Lower leg skin (tissue), 4 donors: ENCODE data around the gene NEK11. TPM values are rescaled to one million over a fixed set of nuclear protein-coding genes. Genes with fewer than 3 reads are reported as not detected.

ENCODE experiments used
- DNase-seq, 2 donors: peaks; one replicate each; pipeline ENCODE4 v3.0.0-alpha.2; 2019; ENCODE audit warnings: low spot score in 2 of 2
- H3K4me3 ChIP-seq: fragments of 200-600 bp; sonication (generic); 2 replicates; pipeline ENCODE4 v1.5.1; 2017; ENCODE audit warnings: mild to moderate bottlenecking, low read depth; ENCODE audit not compliant: poor library complexity, severe bottlenecking
- CTCF ChIP-seq, 3 donors: fragments of 450-650 bp; IDR thresholded peaks; one replicate each; pipeline ENCODE4 v1.5.1; 2016; ENCODE audit warnings: antibody characterized with exemption in 3 of 3, mild to moderate bottlenecking in 3 of 3, moderate library complexity in 2 of 3
- POLR2A ChIP-seq, 2 donors: fragments of 450-650 bp; IDR thresholded peaks; one replicate each; pipeline ENCODE4 v1.6.1; 2016 to 2017; ENCODE audit warnings: antibody characterized with exemption in 2 of 2, mild to moderate bottlenecking in 1 of 2, moderate library complexity in 1 of 2
- WGBS, 2 donors: methylation state at CpG; one replicate each; pipeline ENCODE4 v1.1.5; 2018; 5-methylcytosine and 5-hydroxymethylcytosine counted together
- intact Hi-C: fragments of 100-400 bp; cut with DNase I; formaldehyde crosslinking; loops from one replicate; pipeline ENCODE4 v1.15.0; 2023; ENCODE audit warnings: low total_unique reads
- total RNA-seq, 4 donors: library from RNA; depleted of rRNA; stranded (reverse); fragments of >200 nt; gene quantifications; one replicate each; pipeline ENCODE4 v1.1.0, GENCODE V29; 2016

NEK11 gene
- total RNA-seq, 4 donors from 2014 or later, result 3.3 to 17.3 (median 6.6) TPM

- intact Hi-C loops, result no loop called here
- 89 to 90% methylated on average over 3 of the region's 3 CpGs for WGBS, 2 donors
- DNase-seq, result no peak
Observed at GRCh38 chr3:131172502-131173200, 146.0 kb downstream of the NEK11 start.

GRCh38 chr3:131174752-131175151, 148.1 kb downstream of the NEK11 start:
- 20 to 94% methylated on average over 1 of the region's 1 CpG for WGBS, 2 donors
- DNase-seq, result no peak
- H3K4me3 ChIP-seq, result no peak overlapping the region
- TF ChIP-seq CTCF (IDR thresholded peaks at IDR 0.05) (no peak), POLR2A (IDR thresholded peaks at IDR 0.05) (no peak)
- intact Hi-C loops, result no loop called here

More at GRCh38 chr3:131172502-131173200, 146.0 kb downstream of the NEK11 start:
- TF ChIP-seq CTCF (IDR thresholded peaks at IDR 0.05) (no peak), POLR2A (IDR thresholded peaks at IDR 0.05) (no peak)
- H3K4me3 ChIP-seq, result no peak overlapping the region

- H3K4me3 ChIP-seq, result no peak overlapping the region
- intact Hi-C loops, result no loop called here
- no peak for TF ChIP-seq CTCF (IDR thresholded peaks at IDR 0.05)
- no peak for TF ChIP-seq POLR2A (IDR thresholded peaks at IDR 0.05)
- 81 to 94% methylated on average over 6 of the region's 6 CpGs for WGBS, 2 donors
- no peak for DNase-seq
Observed at GRCh38 chr3:131178710-131179375, 152.2 kb downstream of the NEK11 start.

- TF ChIP-seq CTCF (IDR thresholded peaks at IDR 0.05) (no peak), POLR2A (IDR thresholded peaks at IDR 0.05) (no peak)
- intact Hi-C loops, result no loop called here
- no peak overlapping the region for H3K4me3 ChIP-seq
- whole genome bisulfite sequencing, 2 donors, result 79 to 91% methylated on average over 4 of the region's 4 CpGs
- no peak for DNase-seq
Observed at GRCh38 chr3:131192701-131193100, 166.0 kb downstream of the NEK11 start.

- no peak overlapping the region for H3K4me3 ChIP-seq
- TF ChIP-seq CTCF (IDR thresholded peaks at IDR 0.05) (no peak), POLR2A (IDR thresholded peaks at IDR 0.05) (no peak)
- no peak for DNase-seq
- 19 to 38% methylated on average over 1 of the region's 1 CpG for WGBS, 2 donors
- intact Hi-C loops, result no loop called here
Observed at GRCh38 chr3:131193641-131194238, 167.1 kb downstream of the NEK11 start.
